OCI-LY7 (cell line): ENCODE results near the gene RIMBP2.

Experiments
- CTCF ChIP-seq: fragments of 200-600 bp; sonication (generic); conservative IDR thresholded peaks from 2 replicates; pipeline ENCODE4 v1.5.1; 2014; ENCODE audit warnings: mild to moderate bottlenecking, antibody characterized with exemption, low read length, moderate library complexity, mixed read lengths
- EZH2phosphoT487 ChIP-seq: fragments of 200-600 bp; sonication (generic); IDR thresholded peaks from 2 replicates; pipeline ENCODE4 v1.6.1; 2018; ENCODE audit warnings: low read depth, borderline replicate concordance, mild to moderate bottlenecking, mixed run types, antibody characterized with exemption, low read length, moderate library complexity, mixed read lengths

- no peak for TF ChIP-seq CTCF
- no peak for TF ChIP-seq EZH2phosphoT487
Observed at GRCh38 chr12:130640901-130641300, 75.2 kb downstream of the RIMBP2 start.
